HepG2 (cell line): Measurements from ENCODE around the gene IL17RB. TPM values are rescaled to one million over a fixed set of nuclear protein-coding genes. Genes with fewer than 3 reads are reported as not detected.

Experiments used
- ARID3A ChIP-seq: IDR thresholded peaks from 2 replicates; pipeline ENCODE4 v1.6.1; 2012; ENCODE audit warnings: low read depth, low read length, improper control_type of control experiment
- DR1 ChIP-seq: sonication (generic); formaldehyde crosslinking; IDR thresholded peaks from 2 replicates; pipeline ENCODE4 v1.8.0; 2021; ENCODE audit warnings: mild to moderate bottlenecking, missing genetic modification reagents, inconsistent platforms
- EED ChIP-seq: sonication (generic); formaldehyde crosslinking; IDR thresholded peaks from 2 replicates; pipeline ENCODE4 v1.5.0; 2020; ENCODE audit warnings: mild to moderate bottlenecking, missing genetic modification reagents
- ETV5 ChIP-seq: IDR thresholded peaks from 2 replicates; pipeline ENCODE4 v1.6.1; 2018; ENCODE audit warnings: missing biosample characterization, missing genetic modification reagents, inconsistent platforms, borderline replicate concordance
- FOXO1 ChIP-seq: sonication (generic); formaldehyde crosslinking; IDR thresholded peaks from 2 replicates; pipeline ENCODE4 v1.4.0; 2020; ENCODE audit warnings: missing genetic modification reagents
- GABPB1 ChIP-seq: IDR thresholded peaks from 2 replicates; pipeline ENCODE4 v1.6.1; 2016; ENCODE audit warnings: mild to moderate bottlenecking, missing genetic modification reagents, moderate library complexity, missing compliant biosample characterization
- HNF4A ChIP-seq: sonication (generic); formaldehyde crosslinking; IDR thresholded peaks from 2 replicates; pipeline ENCODE4 v1.4.0; 2020; ENCODE audit warnings: missing genetic modification reagents
- MAX ChIP-seq: IDR thresholded peaks from 2 replicates; pipeline ENCODE4 v1.6.1; 2012; ENCODE audit warnings: inconsistent platforms
- MED1 ChIP-seq: sonication (generic); formaldehyde crosslinking; IDR thresholded peaks from 2 replicates; pipeline ENCODE4 v1.4.0; 2020; ENCODE audit warnings: missing genetic modification reagents
- MIXL1 ChIP-seq: IDR thresholded peaks from 2 replicates; pipeline ENCODE4 v1.6.1; 2016
- MXD1 ChIP-seq: sonication (generic); formaldehyde crosslinking; IDR thresholded peaks from 2 replicates; pipeline ENCODE4 v1.4.0; 2020; ENCODE audit warnings: mild to moderate bottlenecking, missing genetic modification reagents
- NCOA1 ChIP-seq: sonication (generic); formaldehyde crosslinking; IDR thresholded peaks from 2 replicates; pipeline ENCODE4 v1.9.0; 2021; ENCODE audit warnings: missing genetic modification reagents
- NPAS2 ChIP-seq: sonication (generic); formaldehyde crosslinking; IDR thresholded peaks from 2 replicates; pipeline ENCODE4 v1.8.0; 2022; ENCODE audit warnings: mild to moderate bottlenecking, missing genetic modification reagents, borderline replicate concordance
- NR2C2 ChIP-seq: sonication (generic); formaldehyde crosslinking; IDR thresholded peaks from 2 replicates; pipeline ENCODE4 v1.4.0; 2020; ENCODE audit warnings: missing genetic modification reagents, mild to moderate bottlenecking, moderate library complexity, borderline replicate concordance
- PATZ1 ChIP-seq: sonication (generic); formaldehyde crosslinking; IDR thresholded peaks from 2 replicates; pipeline ENCODE4 v1.4.0; 2020; ENCODE audit warnings: missing genetic modification reagents
- RBM39 ChIP-seq: fragments of 200-400 bp; formaldehyde crosslinking; IDR thresholded peaks from one replicate; pipeline ENCODE4 v1.6.1; 2018; ENCODE audit warnings: antibody characterized with exemption, mild to moderate bottlenecking, low read depth, low read length; ENCODE audit not compliant: poor library complexity, severe bottlenecking
- RXRB ChIP-seq: IDR thresholded peaks from 2 replicates; pipeline ENCODE4 v1.6.1; 2016; ENCODE audit warnings: borderline replicate concordance, missing genetic modification reagents, missing compliant biosample characterization
- SAP130 ChIP-seq: IDR thresholded peaks from 2 replicates; pipeline ENCODE4 v1.6.1; 2016; ENCODE audit warnings: low read depth
- ZFP36L1 ChIP-seq: sonication (generic); formaldehyde crosslinking; IDR thresholded peaks from 2 replicates; pipeline ENCODE4 v1.8.0; 2022; ENCODE audit warnings: mild to moderate bottlenecking, missing genetic modification reagents, moderate library complexity
- ZMYM4 ChIP-seq: sonication (generic); formaldehyde crosslinking; IDR thresholded peaks from 2 replicates; pipeline ENCODE4 v1.8.1; 2023; ENCODE audit warnings: mild to moderate bottlenecking, missing genetic modification reagents
- ZNF234 ChIP-seq: sonication (generic); formaldehyde crosslinking; conservative IDR thresholded peaks from 2 replicates; pipeline ENCODE4 v1.5.1; 2020; ENCODE audit warnings: mild to moderate bottlenecking, missing genetic modification reagents
- ZNF441 ChIP-seq: sonication (generic); formaldehyde crosslinking; IDR thresholded peaks from 2 replicates; pipeline ENCODE4 v1.7.0; 2021; ENCODE audit warnings: missing genetic modification reagents, borderline replicate concordance
- ZNF501 ChIP-seq: sonication (generic); formaldehyde crosslinking; IDR thresholded peaks from 2 replicates; pipeline ENCODE4 v1.5.1; 2020; ENCODE audit warnings: mild to moderate bottlenecking, moderate library complexity, missing genetic modification reagents
- ZNF605 ChIP-seq: sonication (generic); formaldehyde crosslinking; IDR thresholded peaks from 2 replicates; pipeline ENCODE4 v1.8.0; 2022; ENCODE audit warnings: mild to moderate bottlenecking, missing genetic modification reagents
- ZNF883 ChIP-seq: sonication (generic); formaldehyde crosslinking; IDR thresholded peaks from 2 replicates; pipeline ENCODE4 v1.5.1; 2020; ENCODE audit warnings: mild to moderate bottlenecking, missing genetic modification reagents; ENCODE audit errors: not compliant biosample characterization
- polyA plus RNA-seq, 8 experiments: library from polyadenylated mRNA; depleted of rRNA in 3 of 8; stranded (reverse) in 7 of 8; unstranded in 1 of 8; fragments of >200 nt; fragmentation: Illumina TruSeq in 4 of 8; extraction: Trizol in 4 of 8; gene quantifications; 2 replicates each; pipeline versions ENCODE4 v1.2.1 to v1.2.3, GENCODE V29; 2011 to 2016; ENCODE audit warnings: low read depth in 4 of 8, missing spikeins in 1 of 8, mixed read lengths in 1 of 8; ENCODE audit not compliant: insufficient read depth in 1 of 8
- total RNA-seq, 5 experiments: library from RNA; depleted of rRNA; stranded (reverse); fragments of >200 nt; fragmentation: Illumina TruSeq; extraction: Trizol; gene quantifications; 2 replicates each; pipeline ENCODE4 v1.2.3, GENCODE V29; 2016; ENCODE audit warnings: low read depth in 1 of 5

Gene IL17RB
- total and polyA plus RNA-seq, 2 of the 13 experiments (the other 11 are each of a cell fraction or from before 2014, with no cell fraction given): 130 to 190 TPM

- TF ChIP-seq NR2C2 (CRISPR knock-in tag) (peak; percentile 92), SAP130 (CRISPR knock-in tag) (no peak; the same call in 1 of the 2 replicates), ZMYM4 (CRISPR knock-in tag) (no peak), ARID3A (0 out of 2 replicates have a peak, but pooled peaks have one; percentile 32), ZNF883 (CRISPR knock-in tag) (no peak), GABPB1 (CRISPR knock-in tag) (peak; percentile 20; the same call in 1 of the 2 replicates), FOXO1 (CRISPR knock-in tag) (peak; percentile 89), NPAS2 (CRISPR knock-in tag) (0 out of 2 replicates have a peak, but pooled peaks have one; percentile 33), MAX (0 out of 2 replicates have a peak, but pooled peaks have one; percentile 46), ZNF605 (peak; percentile 67; the same call in 1 of the 2 replicates), RXRB (CRISPR knock-in tag) (peak; percentile 90), RBM39 (no peak), ZFP36L1 (CRISPR knock-in tag) (0 out of 2 replicates have a peak, but pooled peaks have one; percentile 13), ZNF441 (CRISPR knock-in tag) (no peak), ZNF501 (CRISPR knock-in tag) (peak; percentile 56), EED (CRISPR knock-in tag) (0 out of 2 replicates have a peak, but pooled peaks have one; percentile 16), MXD1 (no peak), ZNF234 (CRISPR knock-in tag) (no peak), ETV5 (CRISPR knock-in tag) (peak; percentile 68), NCOA1 (no peak), PATZ1 (CRISPR knock-in tag) (peak; percentile 95), HNF4A (CRISPR knock-in tag) (peak; percentile 95), MED1 (CRISPR knock-in tag) (peak; percentile 76), MIXL1 (CRISPR knock-in tag) (peak; percentile 51), DR1 (no peak)
Observed at GRCh38 chr3:53843195-53844177, 2.9 kb upstream of the IL17RB start (continued).
